B cell (primary cell): ENCODE measurements around the gene HOOK1.

Experiments used
- EZH2 ChIP-seq: IDR thresholded peaks from 2 replicates; pipeline ENCODE4 v1.6.1; 2012; ENCODE audit warnings: borderline replicate concordance, low read depth, mild to moderate bottlenecking, moderate library complexity, low read length; ENCODE audit not compliant: insufficient read depth, poor library complexity, severe bottlenecking
- TF ChIP-seq, protein P1 (sequence below): fragments of 200-600 bp; IDR thresholded peaks from one replicate; pipeline ENCODE4 v1.8.0; 2022; ENCODE audit warnings: antibody characterized with exemption, mild to moderate bottlenecking

- TF ChIP-seq, protein P1, sequence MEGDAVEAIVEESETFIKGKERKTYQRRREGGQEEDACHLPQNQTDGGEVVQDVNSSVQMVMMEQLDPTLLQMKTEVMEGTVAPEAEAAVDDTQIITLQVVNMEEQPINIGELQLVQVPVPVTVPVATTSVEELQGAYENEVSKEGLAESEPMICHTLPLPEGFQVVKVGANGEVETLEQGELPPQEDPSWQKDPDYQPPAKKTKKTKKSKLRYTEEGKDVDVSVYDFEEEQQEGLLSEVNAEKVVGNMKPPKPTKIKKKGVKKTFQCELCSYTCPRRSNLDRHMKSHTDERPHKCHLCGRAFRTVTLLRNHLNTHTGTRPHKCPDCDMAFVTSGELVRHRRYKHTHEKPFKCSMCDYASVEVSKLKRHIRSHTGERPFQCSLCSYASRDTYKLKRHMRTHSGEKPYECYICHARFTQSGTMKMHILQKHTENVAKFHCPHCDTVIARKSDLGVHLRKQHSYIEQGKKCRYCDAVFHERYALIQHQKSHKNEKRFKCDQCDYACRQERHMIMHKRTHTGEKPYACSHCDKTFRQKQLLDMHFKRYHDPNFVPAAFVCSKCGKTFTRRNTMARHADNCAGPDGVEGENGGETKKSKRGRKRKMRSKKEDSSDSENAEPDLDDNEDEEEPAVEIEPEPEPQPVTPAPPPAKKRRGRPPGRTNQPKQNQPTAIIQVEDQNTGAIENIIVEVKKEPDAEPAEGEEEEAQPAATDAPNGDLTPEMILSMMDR, result no peak
- no peak for TF ChIP-seq EZH2
Measured at GRCh38 chr1:59788825-59789224, 25.9 kb upstream of the HOOK1 start.
